Hippocampal formation (tissue), 2 donors: Measurements from ENCODE around the gene FIBP.
A peak's percentile ranks its signal among the peaks of the same experiment; 100 is the strongest.

Experiments
- DNase-seq, 2 donors: peaks; one replicate each; lab custom pipeline; 2025; lab: John Stamatoyannopoulos, UW

FIBP gene

GRCh38 chr11:65891219-65892136 is 3.2 kb upstream of the FIBP start:
- DNase-seq = no peak

- peak; percentile 94 to 95 for DNase-seq
These were observed 2.3 kb upstream of the FIBP start, which contains the start of gene CCDC85B for GRCh38 chr11:65890324-65891218. TSS of gene CCDC85B (plus strand) at chr11:65890673. CDS start at chr11:65890784, 111 bp downstream.

- no peak for DNase-seq
These were observed 528 bp downstream of the FIBP start for GRCh38 chr11:65887723-65888162.

DNA sequence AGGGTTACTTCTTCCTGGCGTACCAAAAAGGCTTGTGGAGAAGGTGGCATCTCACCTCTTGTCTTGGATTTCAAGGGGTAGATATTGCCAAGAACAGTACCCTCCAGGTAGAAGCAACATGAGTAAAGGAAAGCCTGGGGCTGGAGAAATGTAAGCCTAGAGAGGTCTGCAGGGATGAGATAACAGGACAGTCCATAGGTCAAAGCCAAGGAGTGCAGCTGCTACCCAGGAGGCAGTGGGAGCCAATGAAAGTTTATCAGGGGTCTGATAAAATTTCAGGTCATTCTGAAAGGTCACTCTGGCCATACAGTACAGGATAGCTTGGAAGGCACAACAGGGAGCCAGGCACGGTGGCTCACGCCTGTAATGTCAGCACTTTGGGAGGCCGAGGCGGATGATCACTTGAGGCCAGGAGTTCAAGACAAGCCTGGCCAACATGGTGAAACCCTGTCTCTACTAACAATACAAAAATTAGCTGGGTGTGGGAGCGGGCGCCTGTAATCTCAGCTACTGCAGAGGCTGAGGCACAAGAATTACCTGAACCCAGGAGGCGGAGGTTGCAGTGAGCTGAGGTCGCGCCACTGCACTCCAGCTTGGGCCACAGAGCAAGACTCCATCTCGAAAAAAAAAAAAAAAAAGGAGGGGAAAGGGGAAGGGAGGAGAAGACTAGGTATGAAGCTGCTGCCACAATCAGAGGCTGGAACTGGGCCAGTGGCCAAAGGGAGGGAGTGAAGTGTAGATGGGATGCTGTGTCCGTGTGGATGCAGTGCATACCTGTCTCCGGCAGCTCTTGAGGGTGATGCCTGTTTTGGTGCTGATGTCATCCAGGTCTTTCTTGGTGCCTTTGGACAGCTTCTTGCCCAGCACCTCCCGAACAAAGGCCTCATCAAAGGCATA is 1.2 kb downstream of the FIBP start:
- DNase-seq = no peak

- DNase-seq = no peak
These were observed 2.3 kb downstream of the FIBP start for GRCh38 chr11:65885808-65886536.

DNA sequence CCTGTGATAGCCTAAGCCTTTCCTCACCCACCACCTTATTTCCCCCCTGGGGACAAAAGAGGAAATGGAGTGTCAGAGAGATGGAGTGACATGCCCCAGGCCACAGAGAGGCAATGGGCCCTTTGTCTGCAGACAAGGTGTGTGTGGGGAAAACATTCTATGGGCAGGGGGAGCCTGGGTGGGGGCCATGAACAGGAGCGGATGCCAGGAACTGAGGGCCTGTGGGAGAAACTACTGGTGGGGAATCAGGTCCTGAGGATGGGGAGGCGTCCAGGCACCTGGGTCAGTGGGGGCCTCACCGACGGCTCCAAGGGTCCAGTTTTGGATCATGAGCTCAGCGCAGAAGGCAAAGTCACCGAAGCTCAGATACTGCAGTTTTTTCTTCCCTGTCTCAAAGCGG is 3.0 kb downstream of the FIBP start:
- DNase-seq = no peak

GRCh38 chr11:65884716-65885092 is 3.6 kb downstream of the FIBP start:
- peak; percentile 47 to 70 for DNase-seq

GRCh38 chr11:65883786-65884715 is 4.2 kb downstream of the FIBP start:
- DNase-seq = no peak

DNA sequence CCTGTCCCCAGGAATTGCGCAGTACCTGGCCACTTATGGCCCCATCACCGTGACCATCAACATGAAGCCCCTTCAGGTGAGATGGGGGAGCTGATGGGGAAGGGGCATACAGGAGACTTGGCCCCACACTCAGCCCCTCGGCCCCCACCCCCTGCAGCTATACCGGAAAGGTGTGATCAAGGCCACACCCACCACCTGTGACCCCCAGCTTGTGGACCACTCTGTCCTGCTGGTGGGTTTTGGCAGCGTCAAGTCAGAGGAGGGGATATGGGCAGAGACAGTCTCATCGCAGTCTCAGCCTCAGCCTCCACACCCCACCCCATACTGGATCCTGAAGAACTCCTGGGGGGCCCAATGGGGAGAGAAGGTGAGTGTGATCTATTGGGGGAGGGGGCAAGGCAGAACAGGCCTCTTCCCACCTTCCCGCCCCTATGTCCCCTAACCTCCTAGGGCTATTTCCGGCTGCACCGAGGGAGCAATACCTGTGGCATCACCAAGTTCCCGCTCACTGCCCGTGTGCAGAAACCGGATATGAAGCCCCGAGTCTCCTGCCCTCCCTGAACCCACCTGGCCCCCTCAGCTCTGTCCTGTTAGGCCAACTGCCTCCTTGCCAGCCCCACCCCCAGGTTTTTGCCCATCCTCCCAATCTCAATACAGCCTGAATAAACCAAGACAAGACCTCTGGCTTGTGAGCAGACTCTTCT is 5.1 kb downstream of the FIBP start:
- DNase-seq = no peak

DNA sequence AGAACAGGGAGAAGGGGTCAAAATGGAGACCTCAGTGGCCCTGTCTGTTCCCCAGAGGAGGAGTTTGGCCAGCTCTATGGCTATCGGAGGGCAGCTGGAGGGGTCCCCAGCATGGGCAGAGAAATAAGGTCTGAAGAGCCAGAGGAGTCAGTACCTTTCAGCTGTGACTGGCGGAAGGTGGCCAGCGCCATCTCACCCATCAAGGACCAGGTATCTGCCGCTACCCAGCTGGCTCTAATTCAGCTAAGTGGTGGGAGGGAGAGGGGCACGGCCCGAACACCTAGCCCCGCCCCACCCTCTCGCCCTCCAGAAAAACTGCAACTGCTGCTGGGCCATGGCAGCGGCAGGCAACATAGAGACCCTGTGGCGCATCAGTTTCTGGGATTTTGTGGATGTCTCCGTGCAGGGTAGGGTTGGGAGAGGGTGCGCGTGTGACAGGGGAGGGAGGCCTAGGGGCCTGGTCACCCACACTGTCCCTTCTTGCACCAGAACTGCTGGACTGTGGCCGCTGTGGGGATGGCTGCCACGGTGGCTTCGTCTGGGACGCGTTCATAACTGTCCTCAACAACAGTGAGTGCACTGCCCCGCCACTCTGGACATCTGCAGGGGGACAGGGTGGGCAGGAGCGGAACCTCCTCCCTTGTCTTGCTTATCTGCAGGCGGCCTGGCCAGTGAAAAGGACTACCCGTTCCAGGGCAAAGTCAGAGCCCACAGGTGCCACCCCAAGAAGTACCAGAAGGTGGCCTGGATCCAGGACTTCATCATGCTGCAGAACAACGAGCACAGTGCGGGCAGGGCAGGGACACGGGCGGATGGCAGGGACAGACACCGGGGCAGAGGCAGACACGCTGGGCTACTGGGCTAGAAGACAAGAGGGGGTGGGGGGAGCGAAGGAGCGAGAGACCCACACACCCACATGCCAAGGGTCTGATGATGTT is 5.9 kb downstream of the FIBP start:
- no peak for DNase-seq

DNA sequence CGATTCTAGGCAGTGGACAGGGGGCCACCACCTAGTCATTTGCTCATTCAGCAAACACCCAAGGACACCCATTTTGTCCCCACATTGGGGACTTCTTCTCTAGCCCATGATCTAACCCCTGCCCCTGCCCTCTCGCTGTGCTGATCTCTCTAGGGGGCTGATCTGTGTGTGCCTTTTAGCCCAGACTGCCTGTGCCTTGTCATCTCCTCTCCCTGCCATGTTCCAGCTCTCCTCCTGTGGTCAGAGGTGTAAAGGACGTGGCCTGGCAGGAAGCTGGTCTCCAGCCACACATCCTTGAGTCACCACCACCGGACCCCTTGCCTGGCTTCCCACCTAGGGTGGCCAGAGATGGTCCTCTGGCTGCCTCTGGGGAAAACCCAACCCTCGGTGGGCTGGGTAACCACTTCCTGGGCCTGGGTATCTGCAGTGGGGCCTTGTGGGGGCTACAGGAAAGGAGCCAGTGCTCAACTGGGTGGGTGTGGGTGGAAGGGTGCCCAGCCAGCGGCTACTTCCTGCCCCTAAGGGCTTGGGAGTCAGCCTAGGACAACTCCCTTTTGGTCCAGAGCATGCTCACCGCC is 7.3 kb downstream of the FIBP start:
- DNase-seq = no peak

- no peak for DNase-seq
These were observed 8.2 kb downstream of the FIBP start for GRCh38 chr11:65880027-65880426.

DNA sequence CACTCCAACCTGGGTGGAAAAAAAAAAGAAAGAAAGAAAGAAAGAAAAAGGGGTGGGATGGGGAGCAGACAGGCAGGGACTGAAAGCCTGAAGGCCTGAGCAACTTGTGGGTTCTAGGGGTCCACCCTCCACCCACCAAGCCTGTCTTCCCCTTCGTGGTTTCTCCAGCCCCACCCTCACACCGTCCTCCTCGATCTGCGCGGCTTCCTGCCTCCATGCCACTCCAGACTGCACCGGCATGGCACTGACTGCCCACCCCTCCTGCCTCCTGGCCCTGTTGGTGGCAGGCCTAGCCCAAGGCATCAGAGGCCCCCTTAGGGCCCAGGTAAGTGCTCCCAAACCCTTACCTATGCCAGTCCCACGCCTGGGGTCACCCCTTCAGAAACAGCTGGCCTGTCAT is 8.7 kb downstream of the FIBP start, which contains the start of gene CTSW:
Gene CTSW (plus strand): TSS at position 221 of the 400 bp plus-strand sequence. CDS start 18 bp downstream, at position 239.
- no peak for DNase-seq

DNA sequence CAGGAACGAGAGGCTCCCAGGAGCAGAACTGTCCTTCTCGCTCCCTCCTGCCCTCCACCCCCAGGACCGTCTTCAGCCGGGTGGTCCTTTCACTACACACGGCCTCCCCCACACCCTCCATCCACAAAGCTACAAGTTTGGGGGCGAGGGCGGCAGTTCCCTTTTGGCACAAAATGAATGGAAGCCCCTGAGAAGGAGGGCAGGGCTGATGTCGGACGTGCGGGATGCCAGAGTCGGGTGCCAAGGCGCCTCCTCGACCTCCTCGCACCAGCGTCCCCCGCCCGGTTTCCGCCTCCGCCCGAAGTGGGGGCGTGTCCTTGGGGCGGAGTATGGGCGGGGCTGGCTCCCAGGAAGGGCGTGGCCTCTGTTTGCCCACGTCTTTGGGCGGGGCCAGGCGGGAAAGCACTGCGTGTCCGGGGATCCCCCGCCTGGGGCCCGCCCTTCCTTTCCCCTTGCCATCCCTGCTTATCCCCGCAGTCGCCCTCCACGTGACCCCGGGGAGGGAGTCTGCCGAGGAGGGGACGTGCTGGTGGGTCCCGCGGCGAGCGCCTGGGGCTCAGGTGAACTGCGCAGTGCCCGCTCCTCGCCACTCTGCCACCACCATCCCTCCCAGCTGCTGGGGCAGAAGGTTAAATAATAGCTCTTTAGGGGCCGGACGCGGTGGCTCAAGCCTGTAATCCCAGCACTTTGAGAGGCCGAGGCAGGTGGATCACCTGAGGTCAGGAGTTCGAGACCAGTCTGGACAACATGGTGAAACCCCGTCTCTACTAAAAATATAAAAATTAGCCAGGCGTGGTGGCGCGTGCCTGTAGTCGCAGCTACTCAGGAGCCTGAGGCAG is 14.7 kb downstream of the FIBP start:
- DNase-seq = peak; percentile 76 to 88

DNA sequence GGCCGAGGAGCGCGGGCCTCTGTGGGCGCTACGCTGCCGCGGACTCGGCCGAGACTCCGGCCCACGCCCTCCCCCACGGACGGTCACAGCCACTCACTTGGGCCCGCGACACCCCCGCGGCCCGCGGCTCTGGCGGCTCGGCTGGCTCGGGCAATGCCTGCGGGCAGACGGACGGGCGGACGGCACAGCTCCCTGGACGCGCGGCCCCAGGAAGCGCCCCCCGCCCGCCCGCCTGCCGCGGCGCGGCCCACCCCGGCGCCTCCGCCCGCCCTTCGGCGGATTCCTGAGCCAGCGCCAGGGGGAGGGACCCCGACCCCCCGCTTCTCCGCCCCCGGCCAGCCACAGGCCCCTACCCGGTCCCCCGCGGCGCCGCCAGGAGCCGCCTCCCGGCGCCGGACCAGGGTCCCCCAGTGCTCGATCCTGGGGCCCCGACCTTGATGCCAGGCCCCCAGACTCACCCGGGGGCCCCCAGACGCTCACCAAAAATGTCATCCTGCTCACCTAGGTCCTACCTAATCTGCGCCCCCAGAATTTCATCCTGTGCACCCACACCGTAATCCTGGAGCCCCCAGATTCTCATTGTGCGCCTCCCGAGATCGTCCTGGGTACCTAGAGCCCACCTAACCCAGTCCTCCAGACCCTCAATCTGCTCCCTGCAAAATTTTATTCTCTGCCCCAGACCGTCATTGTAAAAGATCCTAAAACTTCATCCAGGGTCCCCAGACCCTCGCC is 15.5 kb downstream of the FIBP start, which contains the start of gene EFEMP2:
Gene EFEMP2 (minus strand): TSS at position 215 of the 732 bp plus-strand sequence. CDS start 446 bp downstream, outside the sequence.
- DNase-seq = no peak
